OCI-LY3 (cell line): ENCODE measurements around the gene C20orf141.

Experiments used
- H2AFZ ChIP-seq: fragments of 200-600, 300-600 bp; shearing (Covaris generic); 2 replicates; pipeline ENCODE4 v1.6.0; 2014; ENCODE audit warnings: antibody characterized with exemption, low read depth, low read length
- H3K27ac ChIP-seq: fragments of 200-600, 300-600 bp; sonication (generic); 2 replicates; pipeline ENCODE4 v1.5.1; 2014; ENCODE audit warnings: mild to moderate bottlenecking, low read length, moderate library complexity, mixed read lengths
- H3K27me3 ChIP-seq: fragments of 200-600, 300-600 bp; sonication (generic); 2 replicates; pipeline ENCODE4 v1.6.1; 2014; ENCODE audit warnings: low read depth, low read length, mixed read lengths
- H3K36me3 ChIP-seq: fragments of 200-600, 300-600 bp; sonication (generic); replicated peaks from 2 replicates; pipeline ENCODE3; 2014; ENCODE audit warnings: low read depth, low read length, mixed read lengths
- H3K4me1 ChIP-seq: fragments of 300-600, 200-600 bp; sonication (generic); 2 replicates; pipeline ENCODE4 v1.6.1; 2014; ENCODE audit warnings: low read length, mixed read lengths
- H3K4me2 ChIP-seq: fragments of 200-600, 300-600 bp; sonication (generic); 2 replicates; pipeline ENCODE4 v1.6.1; 2014; ENCODE audit warnings: low read length, mixed read lengths
- H3K4me3 ChIP-seq: fragments of 300-600, 200-600 bp; sonication (generic); 2 replicates; pipeline ENCODE4 v1.5.1; 2014; ENCODE audit warnings: antibody characterized with exemption, mild to moderate bottlenecking, low read length, moderate library complexity
- H3K79me2 ChIP-seq: fragments of 300-600, 200-600 bp; shearing (Covaris generic); 2 replicates; pipeline ENCODE4 v1.6.1; 2014; ENCODE audit warnings: mild to moderate bottlenecking, low read length, mixed read lengths
- H3K9ac ChIP-seq: fragments of 300-600, 200-600 bp; shearing (Covaris generic); 2 replicates; pipeline ENCODE4 v1.6.0; 2014; ENCODE audit warnings: mild to moderate bottlenecking, low read length, moderate library complexity
- H3K9me3 ChIP-seq: fragments of 200-600, 300-600 bp; shearing (Covaris generic); 2 replicates; pipeline ENCODE4 v1.6.1; 2014; ENCODE audit warnings: low read length, mixed read lengths; ENCODE audit not compliant: insufficient read depth
- H4K20me1 ChIP-seq: fragments of 200-600, 300-600 bp; sonication (generic); 2 replicates; pipeline ENCODE4 v1.6.1; 2016; ENCODE audit warnings: low read length, mixed read lengths; ENCODE audit not compliant: insufficient read depth
- EZH2phosphoT487 ChIP-seq: fragments of 200-600 bp; shearing (Covaris generic); IDR thresholded peaks from 2 replicates; pipeline ENCODE4 v1.6.1; 2018; ENCODE audit warnings: antibody characterized with exemption, mixed run types, low read depth
- TF ChIP-seq, protein P1 (sequence below): fragments of 200-600, 300-600 bp; sonication (generic); IDR thresholded peaks from 2 replicates; pipeline ENCODE4 v1.5.1; 2014; ENCODE audit warnings: antibody characterized with exemption, low read length, low read depth

C20orf141 gene

DNA sequence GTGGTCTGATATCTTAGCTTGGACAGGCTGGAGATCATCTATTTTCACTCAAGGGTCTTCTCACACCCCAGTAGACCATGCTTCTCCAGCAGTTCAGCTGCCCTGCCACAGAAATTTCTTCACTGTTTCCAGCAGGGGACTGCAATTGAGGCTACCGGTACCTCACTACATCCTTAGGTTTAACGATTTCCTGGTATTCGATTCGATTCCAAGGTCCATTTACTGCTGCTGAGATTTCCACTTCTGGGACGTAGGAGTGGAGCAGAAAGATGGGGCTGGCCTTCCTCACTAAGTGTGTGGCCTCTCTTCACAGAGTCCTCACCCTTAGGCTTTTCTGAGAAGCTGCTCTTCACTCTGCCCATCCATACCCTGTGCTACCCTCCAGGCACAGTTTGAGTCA, 31.9 kb downstream of the C20orf141 start:
- no peak overlapping the region for H2AFZ ChIP-seq
- no peak overlapping the region for H3K4me3 ChIP-seq
- H3K27me3 ChIP-seq, result no peaks in the 10 kb centered on the region
- no peaks in the 10 kb centered on the region for H3K9me3 ChIP-seq
- H4K20me1 ChIP-seq, result no peaks in the 10 kb centered on the region
- peaks cover 2% of the 10 kb centered on the region; the same call in 1 of the 2 replicates for H3K79me2 ChIP-seq
- H3K4me1 ChIP-seq, result no peaks in the 10 kb centered on the region
- no peaks in the 10 kb centered on the region for H3K36me3 ChIP-seq
- H3K4me2 ChIP-seq, result no peak overlapping the region
- TF ChIP-seq EZH2phosphoT487, result no peak
- TF ChIP-seq, protein P1, sequence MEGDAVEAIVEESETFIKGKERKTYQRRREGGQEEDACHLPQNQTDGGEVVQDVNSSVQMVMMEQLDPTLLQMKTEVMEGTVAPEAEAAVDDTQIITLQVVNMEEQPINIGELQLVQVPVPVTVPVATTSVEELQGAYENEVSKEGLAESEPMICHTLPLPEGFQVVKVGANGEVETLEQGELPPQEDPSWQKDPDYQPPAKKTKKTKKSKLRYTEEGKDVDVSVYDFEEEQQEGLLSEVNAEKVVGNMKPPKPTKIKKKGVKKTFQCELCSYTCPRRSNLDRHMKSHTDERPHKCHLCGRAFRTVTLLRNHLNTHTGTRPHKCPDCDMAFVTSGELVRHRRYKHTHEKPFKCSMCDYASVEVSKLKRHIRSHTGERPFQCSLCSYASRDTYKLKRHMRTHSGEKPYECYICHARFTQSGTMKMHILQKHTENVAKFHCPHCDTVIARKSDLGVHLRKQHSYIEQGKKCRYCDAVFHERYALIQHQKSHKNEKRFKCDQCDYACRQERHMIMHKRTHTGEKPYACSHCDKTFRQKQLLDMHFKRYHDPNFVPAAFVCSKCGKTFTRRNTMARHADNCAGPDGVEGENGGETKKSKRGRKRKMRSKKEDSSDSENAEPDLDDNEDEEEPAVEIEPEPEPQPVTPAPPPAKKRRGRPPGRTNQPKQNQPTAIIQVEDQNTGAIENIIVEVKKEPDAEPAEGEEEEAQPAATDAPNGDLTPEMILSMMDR, result no peak
- H3K27ac ChIP-seq, result no peak overlapping the region
- H3K9ac ChIP-seq, result no peak overlapping the region

GRCh38 chr20:2847802-2848201, 33.0 kb downstream of the C20orf141 start:
- Histone ChIP-seq H3K4me1 (no peaks in the 10 kb centered on the region), H3K9ac (no peak overlapping the region), H4K20me1 (no peaks in the 10 kb centered on the region), H2AFZ (no peak overlapping the region), H3K4me3 (no peak overlapping the region), H3K36me3 (no peaks in the 10 kb centered on the region), H3K9me3 (no peaks in the 10 kb centered on the region), H3K27ac (no peak overlapping the region), H3K27me3 (no peaks in the 10 kb centered on the region), H3K4me2 (no peak overlapping the region), H3K79me2 (no peaks in the 10 kb centered on the region)
- no peak for TF ChIP-seq EZH2phosphoT487
- TF ChIP-seq, protein P1, result no peak

DNA sequence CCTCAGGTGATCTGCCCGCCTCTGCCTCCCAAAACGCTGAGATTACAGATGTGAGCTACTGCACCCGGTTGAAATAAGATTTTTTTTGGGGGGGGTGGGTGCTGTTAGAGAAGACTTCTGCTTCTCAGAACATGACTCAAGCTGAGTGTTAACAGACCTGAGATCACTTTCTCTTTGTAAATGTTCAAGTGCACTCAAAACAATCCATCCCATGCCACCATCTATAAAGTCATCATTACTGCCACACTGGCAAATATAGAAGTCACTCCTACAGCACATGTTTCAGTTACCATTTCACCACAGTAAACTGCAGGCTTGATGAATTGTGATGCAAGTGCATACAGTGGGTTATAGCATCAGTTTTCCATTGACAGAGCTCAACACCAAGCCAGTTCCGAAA, 34.7 kb downstream of the C20orf141 start:
- Histone ChIP-seq H4K20me1 (no peaks in the 10 kb centered on the region), H2AFZ (no peak overlapping the region), H3K4me3 (no peak overlapping the region), H3K4me2 (no peak overlapping the region), H3K9ac (no peak overlapping the region), H3K27ac (no peak overlapping the region), H3K27me3 (no peaks in the 10 kb centered on the region), H3K36me3 (no peaks in the 10 kb centered on the region), H3K4me1 (no peaks in the 10 kb centered on the region), H3K79me2 (no peaks in the 10 kb centered on the region), H3K9me3 (no peaks in the 10 kb centered on the region)
- TF ChIP-seq EZH2phosphoT487, result no peak

DNA sequence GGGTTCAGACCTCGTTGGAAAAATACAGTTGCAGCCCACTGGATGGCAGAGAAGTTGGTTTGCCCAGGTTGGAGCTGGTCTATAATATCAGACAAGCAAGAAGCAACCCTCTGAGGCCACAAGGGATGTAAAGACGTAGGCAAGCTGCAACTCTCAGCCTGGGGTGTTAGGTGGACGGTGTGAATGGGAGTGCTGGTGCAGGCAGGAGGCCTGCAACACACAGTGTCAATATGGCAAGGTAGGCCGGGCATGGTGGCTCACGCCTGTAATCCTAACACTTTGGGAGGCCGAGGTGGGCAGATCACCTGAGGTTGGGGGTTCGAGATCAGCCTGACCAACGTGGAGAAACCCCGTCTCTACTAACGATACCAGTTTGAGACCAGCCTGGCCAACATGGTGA, 36.3 kb downstream of the C20orf141 start:
- H3K4me3 ChIP-seq, result no peak overlapping the region
- TF ChIP-seq, protein P1, result no peak
- TF ChIP-seq EZH2phosphoT487, result no peak

DNA sequence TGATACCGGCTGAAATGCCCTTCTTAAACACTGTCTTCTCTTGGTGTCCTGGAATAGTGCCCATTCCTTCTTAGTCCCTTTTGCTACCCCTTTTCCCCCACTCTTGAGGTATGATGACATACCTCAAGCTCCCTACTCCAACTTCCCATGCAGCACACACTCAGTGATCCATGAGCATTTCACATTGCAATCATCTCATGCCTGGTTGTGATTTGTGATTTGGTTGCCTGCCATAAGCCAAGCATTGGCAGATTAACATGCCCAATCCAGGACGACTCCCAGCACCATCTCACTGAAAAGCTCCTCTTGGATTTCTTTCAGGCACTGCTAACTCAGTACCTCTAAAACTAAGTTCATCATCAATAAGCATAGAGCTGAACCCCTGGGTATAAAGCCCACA, 43.8 kb downstream of the C20orf141 start:
- H3K27me3 ChIP-seq, result no peaks in the 10 kb centered on the region
- TF ChIP-seq EZH2phosphoT487, result no peak
- TF ChIP-seq, protein P1, result no peak
- H4K20me1 ChIP-seq, result 0 out of 2 replicates have a peak, but pooled peaks cover 2% of the 10 kb centered on the region
- no peak overlapping the region for H3K4me3 ChIP-seq
- H3K79me2 ChIP-seq, result no peaks in the 10 kb centered on the region
- no peaks in the 10 kb centered on the region for H3K4me1 ChIP-seq
- H3K9me3 ChIP-seq, result no peaks in the 10 kb centered on the region
- no peak overlapping the region for H3K4me2 ChIP-seq
- no peak overlapping the region for H2AFZ ChIP-seq
- H3K36me3 ChIP-seq, result no peaks in the 10 kb centered on the region
- H3K9ac ChIP-seq, result no peak overlapping the region
- no peak overlapping the region for H3K27ac ChIP-seq

More for the DNA sequence above, 36.3 kb downstream of the C20orf141 start:
- 0 out of 2 replicates have a peak, but pooled peaks cover 2% of the 10 kb centered on the region for H4K20me1 ChIP-seq
- no peak overlapping the region for H3K4me2 ChIP-seq
- H3K4me1 ChIP-seq, result no peaks in the 10 kb centered on the region
- H3K79me2 ChIP-seq, result no peaks in the 10 kb centered on the region
- no peaks in the 10 kb centered on the region for H3K9me3 ChIP-seq
- H3K9ac ChIP-seq, result no peak overlapping the region
- H2AFZ ChIP-seq, result no peak overlapping the region
- H3K27me3 ChIP-seq, result no peaks in the 10 kb centered on the region
- H3K36me3 ChIP-seq, result no peaks in the 10 kb centered on the region
- no peak overlapping the region for H3K27ac ChIP-seq
